Uterus (tissue), 2 donors: Measurements from ENCODE around the gene JPH4.

Experiments used
- POLR2A ChIP-seq, 2 donors: fragments of 450-650 bp; IDR thresholded peaks; one replicate each; pipeline ENCODE4 v1.6.1; 2016; ENCODE audit warnings: antibody characterized with exemption in 2 of 2, mild to moderate bottlenecking in 1 of 2, moderate library complexity in 1 of 2
- TF ChIP-seq, protein P1 (sequence below), 4 experiments: fragments of 200-600 bp in 2 of 4; fragments of 450-650 bp in 2 of 4; sonication (generic) in 2 of 4; IDR thresholded peaks; one replicate each; pipeline ENCODE4 v1.5.1; 2016 to 2019; ENCODE audit warnings: antibody characterized with exemption in 4 of 4, mild to moderate bottlenecking in 2 of 4, moderate library complexity in 1 of 4

DNA sequence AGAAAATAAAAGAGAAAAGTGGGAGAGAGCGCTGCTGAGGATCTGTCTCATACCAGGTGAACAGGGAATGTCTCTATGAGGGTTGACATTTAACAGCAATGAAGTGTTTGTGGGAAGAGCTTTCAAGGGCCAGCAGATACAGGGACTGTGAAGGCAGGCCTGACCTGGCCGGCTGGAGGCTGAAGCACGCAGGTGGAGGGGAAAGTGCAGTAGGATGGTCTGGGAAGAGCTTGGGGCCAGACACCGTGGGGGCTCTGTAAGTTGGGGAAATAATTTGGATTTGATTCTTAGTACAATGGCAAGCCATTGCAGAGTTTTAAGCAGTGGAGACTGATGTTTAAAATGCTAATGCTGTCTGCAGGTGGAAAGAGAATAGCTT, 33.8 kb upstream of the JPH4 start:
- TF ChIP-seq, protein P1, sequence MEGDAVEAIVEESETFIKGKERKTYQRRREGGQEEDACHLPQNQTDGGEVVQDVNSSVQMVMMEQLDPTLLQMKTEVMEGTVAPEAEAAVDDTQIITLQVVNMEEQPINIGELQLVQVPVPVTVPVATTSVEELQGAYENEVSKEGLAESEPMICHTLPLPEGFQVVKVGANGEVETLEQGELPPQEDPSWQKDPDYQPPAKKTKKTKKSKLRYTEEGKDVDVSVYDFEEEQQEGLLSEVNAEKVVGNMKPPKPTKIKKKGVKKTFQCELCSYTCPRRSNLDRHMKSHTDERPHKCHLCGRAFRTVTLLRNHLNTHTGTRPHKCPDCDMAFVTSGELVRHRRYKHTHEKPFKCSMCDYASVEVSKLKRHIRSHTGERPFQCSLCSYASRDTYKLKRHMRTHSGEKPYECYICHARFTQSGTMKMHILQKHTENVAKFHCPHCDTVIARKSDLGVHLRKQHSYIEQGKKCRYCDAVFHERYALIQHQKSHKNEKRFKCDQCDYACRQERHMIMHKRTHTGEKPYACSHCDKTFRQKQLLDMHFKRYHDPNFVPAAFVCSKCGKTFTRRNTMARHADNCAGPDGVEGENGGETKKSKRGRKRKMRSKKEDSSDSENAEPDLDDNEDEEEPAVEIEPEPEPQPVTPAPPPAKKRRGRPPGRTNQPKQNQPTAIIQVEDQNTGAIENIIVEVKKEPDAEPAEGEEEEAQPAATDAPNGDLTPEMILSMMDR (IDR thresholded peaks at IDR 0.05) = no peak
- TF ChIP-seq POLR2A (IDR thresholded peaks at IDR 0.05) = no peak
